SK-N-SH treated with all-trans-retinoic acid at 6 μM for 48 hours (cell line): ENCODE data around the gene OR2S2.

Experiments
- ARNTL ChIP-seq: fragments of 450-650 bp; formaldehyde crosslinking; IDR thresholded peaks from 2 replicates; pipeline ENCODE4 v1.5.0; 2020; ENCODE audit warnings: low read depth, mild to moderate bottlenecking, moderate library complexity, borderline replicate concordance
- PATZ1 ChIP-seq: fragments of 250-450 bp; sonication (Bioruptor Pico); IDR thresholded peaks from 2 replicates; pipeline ENCODE4 v1.8.0; 2020; ENCODE audit warnings: mild to moderate bottlenecking, moderate library complexity, borderline replicate concordance

GRCh38 chr9:35930521-35930920, 27.4 kb downstream of the OR2S2 start:
- no peak for TF ChIP-seq ARNTL (CRISPR knock-in tag)
- TF ChIP-seq PATZ1 (CRISPR knock-in tag): no peak
